GM18858 (cell line): ENCODE measurements around the gene CDC25A.

ENCODE experiments used
- ATAC-seq: cut with Tn5 transposase; IDR thresholded peaks from one replicate; pipeline ENCODE4 v1.9.1; 2021; ENCODE audit not compliant: unreplicated experiment

The CDC25A gene

DNA sequence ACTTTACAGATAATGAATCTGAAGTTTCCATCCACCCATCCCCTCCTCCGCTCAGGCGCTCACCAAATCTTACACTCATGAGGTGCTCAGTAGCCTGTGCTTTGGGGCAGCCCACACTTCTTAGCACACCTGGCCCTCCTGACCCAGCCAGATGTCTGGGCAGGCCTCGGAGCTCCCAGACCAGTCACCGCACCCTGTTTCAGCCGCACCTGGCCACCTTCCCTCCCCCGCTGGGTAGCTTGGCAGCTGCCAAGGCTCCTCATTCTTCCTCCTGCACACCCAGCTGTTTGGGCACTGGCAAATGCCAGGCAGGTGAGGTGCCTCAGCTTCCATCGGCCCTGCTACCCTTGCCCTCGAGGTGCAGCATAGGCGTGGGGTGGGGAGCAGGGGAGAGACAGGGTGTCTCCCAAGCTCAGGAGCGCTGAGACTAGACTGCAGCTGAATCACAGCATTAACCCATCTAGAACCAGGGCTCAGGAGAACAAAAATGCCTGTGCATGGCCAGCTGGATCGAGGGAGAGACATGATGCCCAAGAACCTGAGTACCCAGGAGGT is 45.8 kb downstream of the CDC25A start:
- no peak for ATAC-seq

DNA sequence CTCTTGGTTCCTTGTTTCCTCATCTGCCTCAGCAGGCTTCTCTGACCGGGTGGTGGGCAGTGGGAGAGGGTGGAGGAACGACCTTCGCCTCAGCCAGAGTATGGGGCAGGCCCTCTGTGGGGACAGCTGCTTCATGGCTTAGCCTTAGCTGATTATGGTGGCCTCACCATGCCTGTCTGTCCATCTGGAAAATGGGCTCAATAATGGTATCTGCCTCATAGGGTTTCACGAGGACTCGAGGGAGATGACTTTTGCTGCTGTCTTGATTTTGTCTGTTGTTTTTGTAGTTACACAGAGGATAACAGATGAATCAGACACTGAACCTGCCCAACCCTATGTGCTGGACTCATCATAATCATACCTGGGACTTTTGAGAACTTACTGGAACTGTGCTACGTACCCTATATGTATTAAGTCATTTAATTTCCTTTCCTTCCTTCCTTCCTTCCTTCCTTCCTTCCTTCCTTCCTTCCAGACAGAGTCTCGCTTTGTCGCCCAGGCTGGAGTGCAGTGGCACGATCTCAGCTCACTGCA is 46.5 kb downstream of the CDC25A start:
- ATAC-seq, result no peak

- ATAC-seq, result no peak
Measured at GRCh38 chr3:48140936-48141603, 47.1 kb downstream of the CDC25A start.

GRCh38 chr3:48140336-48140757 is 47.9 kb downstream of the CDC25A start:
- ATAC-seq, result no peak

DNA sequence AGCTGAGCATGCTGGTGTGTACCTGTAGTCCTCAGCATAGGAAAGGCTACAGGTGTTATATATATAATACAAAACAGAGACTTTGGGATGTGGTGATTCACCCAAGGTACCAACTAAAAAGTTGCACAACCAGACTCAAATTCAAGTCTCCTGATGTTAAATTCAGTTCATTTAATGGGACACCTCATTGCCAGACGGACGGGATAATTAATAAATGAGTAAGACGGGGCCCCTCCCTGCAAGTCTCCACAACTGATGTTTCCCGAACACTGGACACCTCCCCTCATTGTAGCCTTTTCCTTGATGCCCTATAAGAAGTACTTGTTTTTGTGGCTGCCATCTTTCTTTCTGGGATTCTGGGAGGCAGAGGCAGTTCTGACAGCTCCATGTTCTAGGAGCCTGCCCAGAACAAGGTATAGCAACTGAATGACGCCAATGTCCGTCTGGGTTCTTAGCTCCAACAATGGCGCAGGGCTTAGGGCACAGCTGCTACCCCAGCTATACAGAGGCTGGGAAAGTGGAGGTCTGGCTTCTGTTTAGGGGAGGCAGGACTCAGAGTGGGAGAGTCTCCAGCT is 50.7 kb downstream of the CDC25A start:
- no peak for ATAC-seq

GRCh38 chr3:48135552-48136495 is 52.4 kb downstream of the CDC25A start:
- no peak for ATAC-seq

- no peak for ATAC-seq
Measured at GRCh38 chr3:48130321-48130904, 57.8 kb downstream of the CDC25A start.

DNA sequence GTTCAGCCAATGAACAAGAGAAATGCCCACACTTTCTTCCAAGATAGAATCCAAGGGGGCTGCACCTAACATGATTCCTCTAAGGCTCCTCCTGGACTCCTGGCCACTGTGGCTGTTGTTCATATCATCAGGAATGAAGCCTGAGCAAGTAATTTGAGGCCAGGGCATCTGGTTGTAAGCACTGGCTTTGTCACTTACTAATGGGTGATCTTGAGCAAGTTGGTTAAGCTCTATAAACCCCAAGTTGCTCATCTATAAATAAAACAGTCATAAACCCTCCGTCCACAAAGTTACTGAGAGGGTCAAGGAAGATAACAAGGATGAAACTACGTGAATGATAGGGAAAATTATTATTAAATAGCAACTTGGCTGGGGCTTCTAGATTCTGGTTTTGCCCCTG is 58.3 kb downstream of the CDC25A start:
- ATAC-seq, result no peak

DNA sequence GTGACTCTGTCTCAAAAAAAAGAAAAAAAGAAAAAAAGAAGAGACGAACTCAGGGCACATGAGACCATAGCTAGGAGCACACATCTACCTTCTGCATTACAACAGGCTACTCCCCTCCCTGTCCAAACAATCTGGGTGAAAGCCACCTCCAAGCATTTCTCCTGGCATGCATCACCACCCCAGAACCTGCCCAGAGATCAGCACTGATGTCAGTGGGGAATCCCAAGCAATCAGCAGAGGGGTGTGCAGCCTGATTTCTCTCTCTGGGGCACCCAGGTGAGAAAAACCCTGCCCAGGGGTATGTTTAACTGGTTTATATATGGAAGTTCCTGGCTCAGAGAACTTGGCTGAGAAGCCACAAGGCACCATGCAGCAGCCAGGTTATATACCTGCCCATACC is 59.4 kb downstream of the CDC25A start:
- no peak for ATAC-seq

DNA sequence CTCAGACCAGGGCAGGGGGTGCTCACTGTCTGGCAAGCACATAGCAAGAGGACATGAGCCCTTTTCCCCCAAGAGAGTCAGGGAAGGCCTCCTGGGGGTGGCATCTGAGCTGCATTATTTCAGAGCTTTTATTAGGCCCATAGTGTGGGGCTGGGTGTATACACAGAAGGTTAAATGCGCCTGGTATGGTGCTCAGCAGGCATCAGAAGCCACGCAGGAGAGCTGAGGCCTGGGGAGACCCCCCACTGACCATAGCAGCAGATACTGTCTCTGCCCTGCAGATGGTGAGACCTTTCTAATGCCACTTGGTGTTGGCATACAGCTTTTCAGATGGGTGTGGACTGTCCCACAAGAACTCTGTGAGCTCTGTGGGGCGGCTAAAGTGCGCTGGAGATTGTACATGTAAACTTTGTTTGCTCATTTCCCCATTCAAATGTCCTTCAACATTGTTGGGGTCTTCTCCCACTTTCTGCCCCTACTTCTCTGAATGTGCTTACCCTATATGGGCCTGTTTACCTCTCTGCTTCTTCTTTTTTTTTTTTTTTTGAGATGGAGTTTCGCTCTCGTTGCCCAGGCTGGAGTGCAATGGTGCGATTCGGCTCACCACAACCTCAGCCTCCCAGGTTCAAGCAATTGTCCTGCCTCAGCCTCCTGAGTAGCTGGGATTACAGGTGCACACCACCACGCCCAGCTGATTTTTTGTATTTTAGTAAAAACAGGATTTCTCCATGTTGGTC is 62.2 kb downstream of the CDC25A start:
- no peak for ATAC-seq

DNA sequence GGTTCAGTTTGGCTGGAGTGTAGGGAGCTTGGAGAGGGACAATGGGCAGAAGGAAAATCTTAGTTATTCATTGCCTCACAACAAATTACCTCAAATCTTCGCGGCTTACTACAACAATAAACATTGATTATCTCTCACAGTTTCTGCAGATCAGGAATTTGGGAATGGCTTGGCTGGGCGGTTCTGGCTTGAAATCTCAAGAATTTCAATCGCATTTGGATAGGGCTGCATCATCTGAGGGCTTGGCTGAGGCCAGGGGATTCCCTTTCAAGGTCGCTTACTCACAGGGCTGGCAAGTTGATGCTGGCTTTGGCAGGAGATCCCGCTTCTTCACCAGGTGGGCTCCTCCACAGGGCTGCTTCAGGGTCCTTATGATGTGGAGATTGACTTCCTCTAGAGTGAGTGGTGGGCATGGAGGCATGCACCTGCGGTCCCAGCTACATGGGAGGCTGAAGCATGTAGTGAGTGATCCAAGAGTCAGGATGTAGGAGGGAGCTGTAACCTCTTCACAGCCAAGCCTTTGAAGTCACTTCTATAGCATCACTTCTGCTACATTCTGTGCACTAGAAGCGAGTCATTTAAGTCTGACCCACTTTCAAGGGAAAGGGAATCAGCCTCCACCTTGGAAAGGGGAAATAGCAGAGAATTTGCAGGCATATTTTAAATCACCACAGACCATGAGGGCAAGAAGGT is 63.1 kb downstream of the CDC25A start:
- no peak for ATAC-seq

GRCh38 chr3:48123346-48123745 is 64.9 kb downstream of the CDC25A start:
- ATAC-seq, result no peak

- no peak for ATAC-seq
Measured at GRCh38 chr3:48122504-48122903, 65.7 kb downstream of the CDC25A start.

GRCh38 chr3:48120223-48120622 is 68.0 kb downstream of the CDC25A start:
- ATAC-seq, result no peak

- ATAC-seq, result no peak
Measured at GRCh38 chr3:48119505-48120193, 68.6 kb downstream of the CDC25A start.

DNA sequence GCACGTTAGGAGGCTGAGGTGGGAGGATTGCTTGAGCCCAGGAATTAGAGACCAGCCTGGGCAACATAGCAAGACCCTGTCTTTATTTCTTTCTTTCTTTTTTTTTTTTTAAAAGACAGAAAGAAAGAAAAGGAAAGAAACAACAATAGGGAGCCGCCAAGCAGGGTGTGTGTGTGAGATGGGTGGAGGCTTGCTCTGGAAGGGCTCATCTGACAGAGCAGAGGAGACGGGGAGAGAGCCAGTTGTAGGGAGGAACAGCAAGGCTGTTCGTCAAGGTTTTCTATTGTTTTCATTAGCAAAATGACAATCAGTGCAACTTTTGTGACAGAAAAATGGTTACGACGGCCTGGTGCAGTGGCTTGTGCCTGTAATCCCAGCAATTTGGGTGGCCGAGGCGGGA is 69.3 kb downstream of the CDC25A start:
- no peak for ATAC-seq

DNA sequence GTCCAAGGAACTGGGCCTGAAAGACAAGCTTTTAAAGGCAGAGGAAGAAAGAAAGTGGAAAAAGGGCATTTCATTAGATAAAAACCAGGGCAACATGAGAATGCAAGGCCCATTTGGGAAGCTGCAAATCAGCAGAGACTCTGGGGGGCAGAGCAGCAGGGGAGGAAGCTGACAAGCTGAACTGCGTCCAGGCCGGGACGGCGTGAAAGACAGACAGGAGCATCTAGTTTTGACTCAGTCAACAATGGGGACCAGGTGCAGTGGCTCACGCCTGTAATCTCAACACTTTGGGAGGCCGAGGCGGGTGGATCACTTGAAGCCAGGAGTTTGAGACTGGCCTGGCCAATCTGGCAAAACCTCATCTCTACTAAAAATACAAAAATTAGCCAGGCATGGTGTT is 69.9 kb downstream of the CDC25A start:
- ATAC-seq, result no peak

- ATAC-seq, result no peak
Measured at GRCh38 chr3:48112813-48113212, 75.4 kb downstream of the CDC25A start.
